ENCODE results near the gene TPGS1. TPM values are rescaled to one million over a fixed set of nuclear protein-coding genes. Genes with fewer than 3 reads are reported as not detected.

The TPGS1 gene
- total RNA-seq, 2 donors from 2014 or later: 13.3 to 14.4 TPM

DNA sequence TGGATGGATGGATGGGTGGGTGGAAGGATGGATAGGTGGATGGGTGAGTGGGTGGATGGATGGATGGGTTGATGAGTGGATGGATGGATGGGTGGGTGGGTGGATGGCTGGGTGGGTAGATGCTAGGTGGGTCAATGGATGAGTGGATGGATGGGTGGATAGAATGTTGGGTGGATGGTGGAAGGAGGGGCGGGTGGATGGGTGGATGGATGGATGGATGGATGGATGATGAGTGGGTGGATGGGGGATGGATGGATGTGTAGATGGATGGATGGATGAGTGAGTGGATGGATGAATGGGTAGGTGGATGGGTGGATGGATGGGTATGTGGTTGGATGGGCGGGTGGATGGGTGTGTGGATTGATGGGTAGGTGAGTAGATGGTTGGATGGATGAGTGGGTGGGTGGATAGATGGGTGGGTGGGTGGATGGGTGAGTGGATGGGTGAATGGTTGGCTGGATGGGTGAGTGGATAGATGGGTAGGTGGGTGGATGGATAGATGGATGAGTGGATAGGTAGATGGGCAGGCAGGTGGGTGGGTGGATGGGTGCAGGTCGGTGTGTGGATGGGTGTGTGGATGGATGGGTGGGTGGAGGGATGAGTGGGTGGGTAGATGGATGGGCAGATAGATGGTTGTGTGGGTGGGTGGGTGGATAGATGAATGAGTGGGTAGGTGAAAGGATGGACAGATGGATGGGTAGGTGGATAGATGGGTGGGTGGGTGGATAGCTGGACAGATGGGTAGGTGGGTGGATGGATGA is 42.1 kb upstream of the TPGS1 start:
- no peak for DNase-seq
- no peak overlapping the region for H3K4me3 ChIP-seq

DNA sequence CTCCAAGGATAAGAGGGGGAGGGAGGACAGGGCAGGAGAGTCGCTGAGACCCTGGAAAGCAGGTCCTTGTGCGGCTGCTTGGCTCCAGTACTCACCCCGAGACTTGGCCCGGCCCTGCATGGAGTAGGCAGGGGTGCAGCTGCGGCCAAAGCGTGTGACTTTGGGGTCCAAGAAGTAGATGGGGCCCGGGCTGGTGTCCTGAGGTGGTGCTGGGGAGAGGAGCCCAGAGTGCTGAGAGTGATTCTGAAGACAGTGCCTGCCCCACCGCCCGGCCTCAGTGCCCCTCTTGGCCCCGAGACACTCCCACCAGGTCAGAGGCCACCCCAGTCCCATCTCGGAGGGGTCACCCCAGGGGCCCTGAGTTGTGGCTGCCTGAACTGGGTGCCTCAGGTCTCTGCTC is 39.7 kb upstream of the TPGS1 start:
- Histone ChIP-seq H3K27me3 (no peaks in the 10 kb centered on the region), H3K9me3 (no peaks in the 10 kb centered on the region), H3K9ac (ENCODE audit: low read depth in 2 of 2, low read length in 2 of 2) (no peak overlapping the region), H3K27ac (no peak overlapping the region), H3K4me3 (no peak overlapping the region), H3K4me1 (no peaks in the 10 kb centered on the region), H3K36me3 (no peaks in the 10 kb centered on the region)
- no peak for DNase-seq
- intact Hi-C loops (cut with DNase I): no loop called here
- TF ChIP-seq, protein P1, sequence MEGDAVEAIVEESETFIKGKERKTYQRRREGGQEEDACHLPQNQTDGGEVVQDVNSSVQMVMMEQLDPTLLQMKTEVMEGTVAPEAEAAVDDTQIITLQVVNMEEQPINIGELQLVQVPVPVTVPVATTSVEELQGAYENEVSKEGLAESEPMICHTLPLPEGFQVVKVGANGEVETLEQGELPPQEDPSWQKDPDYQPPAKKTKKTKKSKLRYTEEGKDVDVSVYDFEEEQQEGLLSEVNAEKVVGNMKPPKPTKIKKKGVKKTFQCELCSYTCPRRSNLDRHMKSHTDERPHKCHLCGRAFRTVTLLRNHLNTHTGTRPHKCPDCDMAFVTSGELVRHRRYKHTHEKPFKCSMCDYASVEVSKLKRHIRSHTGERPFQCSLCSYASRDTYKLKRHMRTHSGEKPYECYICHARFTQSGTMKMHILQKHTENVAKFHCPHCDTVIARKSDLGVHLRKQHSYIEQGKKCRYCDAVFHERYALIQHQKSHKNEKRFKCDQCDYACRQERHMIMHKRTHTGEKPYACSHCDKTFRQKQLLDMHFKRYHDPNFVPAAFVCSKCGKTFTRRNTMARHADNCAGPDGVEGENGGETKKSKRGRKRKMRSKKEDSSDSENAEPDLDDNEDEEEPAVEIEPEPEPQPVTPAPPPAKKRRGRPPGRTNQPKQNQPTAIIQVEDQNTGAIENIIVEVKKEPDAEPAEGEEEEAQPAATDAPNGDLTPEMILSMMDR (IDR thresholded peaks at IDR 0.05): no peak

More for the DNA sequence above, 42.1 kb upstream of the TPGS1 start:
- H3K4me1 ChIP-seq: no peaks in the 10 kb centered on the region
- H3K36me3 ChIP-seq: no peaks in the 10 kb centered on the region
- H3K9ac ChIP-seq (ENCODE audit: low read depth in 2 of 2, low read length in 2 of 2): no peak overlapping the region
- intact Hi-C loops (cut with DNase I): no loop called here
- no peak overlapping the region for H3K27ac ChIP-seq
- H3K9me3 ChIP-seq: no peaks in the 10 kb centered on the region
- TF ChIP-seq, protein P1 (IDR thresholded peaks at IDR 0.05): no peak
- H3K27me3 ChIP-seq: no peaks in the 10 kb centered on the region

DNA sequence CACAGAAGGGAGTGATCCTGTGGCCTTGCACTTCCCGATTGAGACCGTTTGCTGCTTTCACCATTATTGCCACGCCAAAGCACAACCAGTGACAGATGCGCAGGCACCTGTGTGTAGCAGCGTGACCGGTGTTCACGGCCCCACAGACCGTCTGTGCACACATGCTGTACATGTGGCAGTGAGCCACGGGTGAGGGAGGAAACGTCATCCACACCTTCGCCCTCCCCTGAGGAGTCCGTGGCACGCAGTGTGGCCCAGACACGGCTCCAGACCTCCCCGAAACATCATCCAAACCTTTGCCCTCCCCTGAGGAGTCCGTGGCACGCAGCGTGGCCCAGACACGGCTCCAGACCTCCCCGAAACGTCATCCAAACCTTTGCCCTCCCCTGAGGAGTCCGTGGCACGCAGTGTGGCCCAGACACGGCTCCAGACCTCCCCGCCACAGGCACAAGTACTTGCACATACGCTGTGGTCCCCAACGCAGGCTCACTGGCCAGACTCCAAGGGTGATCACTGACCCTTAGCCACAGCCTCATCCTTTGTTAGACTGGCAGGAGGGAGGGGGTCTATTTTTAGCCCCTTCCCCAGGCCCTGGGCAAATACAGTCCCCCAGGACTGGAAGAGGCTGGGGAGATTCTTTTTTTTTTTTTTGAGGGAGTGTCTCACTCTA is 38.6 kb upstream of the TPGS1 start:
- TF ChIP-seq, protein P1 (IDR thresholded peaks at IDR 0.05): no peak
- H3K9me3 ChIP-seq: no peaks in the 10 kb centered on the region
- no peak for DNase-seq
- no peaks in the 10 kb centered on the region for H3K36me3 ChIP-seq
- H3K9ac ChIP-seq (ENCODE audit: low read depth in 2 of 2, low read length in 2 of 2): no peak overlapping the region
- no peak overlapping the region for H3K4me3 ChIP-seq
- H3K4me1 ChIP-seq: no peaks in the 10 kb centered on the region
- H3K27me3 ChIP-seq: no peaks in the 10 kb centered on the region
- intact Hi-C loops (cut with DNase I): no loop called here
- H3K27ac ChIP-seq: no peak overlapping the region

DNA sequence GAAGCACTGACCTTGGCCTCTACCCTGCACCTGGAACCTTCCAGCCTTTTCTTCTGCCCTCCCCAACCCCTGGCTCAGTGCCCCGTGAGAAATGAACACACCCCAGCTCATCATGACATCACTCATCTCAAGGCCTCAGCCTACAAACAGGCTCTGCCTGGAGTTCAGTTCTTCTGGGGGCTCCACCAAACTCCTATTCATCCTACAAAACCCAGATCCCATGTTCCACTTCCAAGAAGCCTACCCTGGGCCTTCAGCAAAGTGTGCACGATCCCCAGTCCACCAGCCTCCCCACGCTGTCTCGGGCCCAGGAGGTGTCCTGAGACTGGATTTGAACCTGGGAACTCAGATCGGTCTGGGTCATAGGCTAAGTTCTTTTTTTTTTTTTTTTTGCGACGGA is 37.5 kb upstream of the TPGS1 start:
- Histone ChIP-seq H3K4me1 (no peaks in the 10 kb centered on the region), H3K9ac (ENCODE audit: low read depth in 2 of 2, low read length in 2 of 2) (no peak overlapping the region), H3K27ac (no peak overlapping the region), H3K27me3 (no peaks in the 10 kb centered on the region), H3K4me3 (no peak overlapping the region), H3K36me3 (no peaks in the 10 kb centered on the region), H3K9me3 (no peaks in the 10 kb centered on the region)
- DNase-seq: no peak
- intact Hi-C loops (cut with DNase I): loop anchor here (10.0 kb wide), 1 partner anchor 85 kb away; no protein-coding TSS in a partner anchor
- TF ChIP-seq, protein P1 (IDR thresholded peaks at IDR 0.05): no peak

DNA sequence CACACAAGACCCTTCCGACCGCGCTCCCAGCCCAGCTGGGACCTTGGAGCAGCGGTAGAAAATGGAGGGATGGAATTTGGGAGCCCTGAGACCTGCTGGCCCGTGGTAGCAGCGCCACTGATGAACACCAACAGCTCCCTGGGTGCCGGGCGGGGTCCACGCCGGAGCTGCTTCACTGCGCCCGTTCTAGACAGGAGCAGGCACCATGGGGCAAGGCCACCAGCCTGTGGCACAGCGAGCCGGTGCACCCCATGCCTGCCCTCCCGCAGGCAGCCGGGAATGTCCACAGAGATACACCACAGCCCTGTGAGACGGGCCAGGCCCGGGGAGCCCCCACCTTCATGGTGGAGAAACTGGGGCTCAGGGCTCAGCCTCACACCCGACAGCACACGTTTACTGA is 36.6 kb upstream of the TPGS1 start:
- intact Hi-C loops (cut with DNase I): loop anchor here (10.0 kb wide), 1 partner anchor 86 kb away; no protein-coding TSS in a partner anchor
- no peak for DNase-seq
- H3K27ac ChIP-seq: no peak overlapping the region
- no peaks in the 10 kb centered on the region for H3K4me1 ChIP-seq
- no peaks in the 10 kb centered on the region for H3K36me3 ChIP-seq
- no peaks in the 10 kb centered on the region for H3K9me3 ChIP-seq
- H3K4me3 ChIP-seq: no peak overlapping the region
- H3K9ac ChIP-seq (ENCODE audit: low read depth in 2 of 2, low read length in 2 of 2): no peak overlapping the region
- TF ChIP-seq, protein P1 (IDR thresholded peaks at IDR 0.05): no peak
- H3K27me3 ChIP-seq: no peaks in the 10 kb centered on the region

Data from colonic mucosa (tissue), 4 donors.